ENCODE results near the gene FAM163B. TPM values are rescaled to one million over a fixed set of nuclear protein-coding genes. Genes with fewer than 3 reads are reported as not detected.

FAM163B gene
- total RNA-seq, 3 donors from 2014 or later (not counting 1 experiment from before 2014, with no cell fraction given): not detected

GRCh38 chr9:133655701-133656100, 46.5 kb upstream of the FAM163B start:
- Histone ChIP-seq H3K4me3 (ENCODE audit: low read length) (no peak overlapping the region), H3K27ac (ENCODE audit: low read length) (no peak overlapping the region), H3K27me3 (ENCODE audit: control insufficient read depth, insufficient read depth, low read length) (peaks cover 9% of the 10 kb centered on the region), H3K4me1 (ENCODE audit: control insufficient read depth, insufficient read depth, low read length) (no peaks in the 10 kb centered on the region), H3K36me3 (ENCODE audit: control insufficient read depth, insufficient read depth, low read length) (no peaks in the 10 kb centered on the region), H3K9me3 (ENCODE audit: control insufficient read depth, insufficient read depth, low read length) (no peaks in the 10 kb centered on the region)
- intact Hi-C loops (cut with micrococcal nuclease): no loop called here
- 69% methylated on average over 14 of the region's 14 CpGs for WGBS (ENCODE audit: insufficient coverage)
- DNase-seq: no peak
- no peaks in the 10 kb centered on the region for H3K4me1 Mint-ChIP-seq
- H3K4me3 Mint-ChIP-seq: no peak overlapping the region
- ATAC-seq: no peak
- no peaks in the 10 kb centered on the region for H3K36me3 Mint-ChIP-seq
- H3K27me3 Mint-ChIP-seq (ENCODE audit: low read depth in 2 of 2): peaks cover 13 to 27% of the 10 kb centered on the region in 2 donors
- no peak overlapping the region for H3K27ac Mint-ChIP-seq
- H3K9me3 Mint-ChIP-seq: no peaks in the 10 kb centered on the region
- TF ChIP-seq CTCF (IDR thresholded peaks at IDR 0.05): no peak

GRCh38 chr9:133654736-133655657, 45.8 kb upstream of the FAM163B start:
- Mint-ChIP-seq H3K36me3 (no peaks in the 10 kb centered on the region), H3K4me1 (no peaks in the 10 kb centered on the region), H3K4me3 (no peak overlapping the region), H3K27me3 (ENCODE audit: low read depth in 2 of 2) (peaks cover 13 to 29% of the 10 kb centered on the region in 2 donors), H3K27ac (no peak overlapping the region), H3K9me3 (no peaks in the 10 kb centered on the region)
- H3K27ac ChIP-seq (ENCODE audit: low read length): no peak overlapping the region
- H3K4me3 ChIP-seq (ENCODE audit: low read length): no peak overlapping the region
- DNase-seq: no peak
- no peaks in the 10 kb centered on the region for H3K4me1 ChIP-seq (ENCODE audit: control insufficient read depth, insufficient read depth, low read length)
- intact Hi-C loops (cut with micrococcal nuclease): no loop called here
- 61% methylated on average over 38 of the region's 38 CpGs for WGBS (ENCODE audit: insufficient coverage)
- H3K9me3 ChIP-seq (ENCODE audit: control insufficient read depth, insufficient read depth, low read length): no peaks in the 10 kb centered on the region
- ATAC-seq: no peak
- peaks cover 9% of the 10 kb centered on the region for H3K27me3 ChIP-seq (ENCODE audit: control insufficient read depth, insufficient read depth, low read length)
- H3K36me3 ChIP-seq (ENCODE audit: control insufficient read depth, insufficient read depth, low read length): no peaks in the 10 kb centered on the region
- no peak for TF ChIP-seq CTCF (IDR thresholded peaks at IDR 0.05)

GRCh38 chr9:133653638-133654037, 44.4 kb upstream of the FAM163B start:
- H3K9me3 ChIP-seq (ENCODE audit: control insufficient read depth, insufficient read depth, low read length): no peaks in the 10 kb centered on the region
- DNase-seq: no peak
- Mint-ChIP-seq H3K27me3 (ENCODE audit: low read depth in 2 of 2) (peaks cover 13 to 31% of the 10 kb centered on the region in 2 donors), H3K36me3 (no peaks in the 10 kb centered on the region), H3K27ac (no peak overlapping the region), H3K9me3 (no peaks in the 10 kb centered on the region), H3K4me1 (no peaks in the 10 kb centered on the region), H3K4me3 (no peak overlapping the region)
- no peaks in the 10 kb centered on the region for H3K4me1 ChIP-seq (ENCODE audit: control insufficient read depth, insufficient read depth, low read length)
- H3K27ac ChIP-seq (ENCODE audit: low read length): no peak overlapping the region
- H3K27me3 ChIP-seq (ENCODE audit: control insufficient read depth, insufficient read depth, low read length): peaks cover 4% of the 10 kb centered on the region
- WGBS (ENCODE audit: insufficient coverage): 79% methylated on average over 9 of the region's 9 CpGs
- no peak for TF ChIP-seq CTCF (IDR thresholded peaks at IDR 0.05)
- no peak for ATAC-seq
- intact Hi-C loops (cut with micrococcal nuclease): no loop called here
- H3K4me3 ChIP-seq (ENCODE audit: low read length): no peak overlapping the region
- no peaks in the 10 kb centered on the region for H3K36me3 ChIP-seq (ENCODE audit: control insufficient read depth, insufficient read depth, low read length)
